ENCODE measurements around the gene CARD19.
"Not testable (repeated sequence)": the region's sequence is repeated elsewhere in the genome, so short reads cannot be mapped to it uniquely, and the experiment has no call there.

The CARD19 gene

GRCh38 chr9:93143830-93144530, 48.0 kb downstream of the CARD19 start:
- H3K9ac ChIP-seq (ENCODE audit: low read depth in 1 of 2, low read length in 2 of 2): no peak overlapping the region
- no peaks in the 10 kb centered on the region for H3K9me3 ChIP-seq (ENCODE audit: control insufficient read depth in 1 of 2, low read length in 2 of 2)
- no peak overlapping the region for H3K27ac ChIP-seq (ENCODE audit: low read depth, low read length)
- H3K27me3 ChIP-seq (ENCODE audit: control insufficient read depth in 1 of 2, insufficient read depth in 2 of 2, low read length in 2 of 2): no peaks in the 10 kb centered on the region
- no peaks in the 10 kb centered on the region for H3K36me3 ChIP-seq (ENCODE audit: control insufficient read depth in 1 of 2, insufficient read depth in 2 of 2, low read length in 2 of 2)
- H3K4me3 ChIP-seq (ENCODE audit: low read depth in 1 of 2, low read length in 2 of 2): no peak overlapping the region
- H3K4me1 ChIP-seq (ENCODE audit: control insufficient read depth in 1 of 2, insufficient read depth in 2 of 2, low read length in 2 of 2): peaks cover 5 to 8% of the 10 kb centered on the region in 2 donors

GRCh38 chr9:93146696-93147095, 50.7 kb downstream of the CARD19 start:
- not testable (repeated sequence) for H3K9ac ChIP-seq (ENCODE audit: low read depth in 1 of 2, low read length in 2 of 2); H3K27ac ChIP-seq (ENCODE audit: low read depth, low read length); H3K27me3 ChIP-seq (ENCODE audit: control insufficient read depth in 1 of 2, insufficient read depth in 2 of 2, low read length in 2 of 2); H3K36me3 ChIP-seq (ENCODE audit: control insufficient read depth in 1 of 2, insufficient read depth in 2 of 2, low read length in 2 of 2); H3K9me3 ChIP-seq (ENCODE audit: control insufficient read depth in 1 of 2, low read length in 2 of 2); H3K4me3 ChIP-seq (ENCODE audit: low read depth in 1 of 2, low read length in 2 of 2); H3K4me1 ChIP-seq (ENCODE audit: control insufficient read depth in 1 of 2, insufficient read depth in 2 of 2, low read length in 2 of 2)

DNA sequence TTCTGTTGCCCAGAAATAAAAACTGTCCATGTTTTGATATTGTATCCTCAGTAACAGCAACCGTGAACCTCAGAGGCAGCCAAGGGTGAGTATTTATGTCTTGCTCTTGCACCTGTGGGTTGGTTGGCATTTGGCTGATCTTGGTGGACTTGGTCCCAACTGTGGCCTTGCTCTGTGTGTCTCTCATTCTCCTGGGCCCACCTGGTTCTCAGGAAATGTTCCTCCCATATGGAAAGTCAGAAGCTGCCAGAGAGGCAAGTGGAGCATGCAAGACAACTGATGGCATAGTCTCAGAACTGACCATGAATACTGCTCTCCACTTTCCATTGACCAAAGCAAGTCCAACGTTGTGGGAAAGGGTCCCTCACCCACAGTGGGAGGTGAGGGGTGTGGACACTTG, 51.6 kb downstream of the CARD19 start:
- H3K27me3 ChIP-seq (ENCODE audit: control insufficient read depth in 1 of 2, insufficient read depth in 2 of 2, low read length in 2 of 2): no peaks in the 10 kb centered on the region
- no peak overlapping the region for H3K9ac ChIP-seq (ENCODE audit: low read depth in 1 of 2, low read length in 2 of 2)
- no peaks in the 10 kb centered on the region for H3K9me3 ChIP-seq (ENCODE audit: control insufficient read depth in 1 of 2, low read length in 2 of 2)
- H3K4me3 ChIP-seq (ENCODE audit: low read depth in 1 of 2, low read length in 2 of 2): no peak overlapping the region
- H3K27ac ChIP-seq (ENCODE audit: low read depth, low read length): no peak overlapping the region
- no peaks in the 10 kb centered on the region for H3K36me3 ChIP-seq (ENCODE audit: control insufficient read depth in 1 of 2, insufficient read depth in 2 of 2, low read length in 2 of 2)
- H3K4me1 ChIP-seq (ENCODE audit: control insufficient read depth in 1 of 2, insufficient read depth in 2 of 2, low read length in 2 of 2): peaks cover 5 to 8% of the 10 kb centered on the region in 2 donors

- H3K4me1 ChIP-seq (ENCODE audit: control insufficient read depth in 1 of 2, insufficient read depth in 2 of 2, low read length in 2 of 2): peaks cover 4 to 8% of the 10 kb centered on the region in 2 donors
- H3K4me3 ChIP-seq (ENCODE audit: low read depth in 1 of 2, low read length in 2 of 2): no peak overlapping the region
- no peak overlapping the region for H3K27ac ChIP-seq (ENCODE audit: low read depth, low read length)
- H3K27me3 ChIP-seq (ENCODE audit: control insufficient read depth in 1 of 2, insufficient read depth in 2 of 2, low read length in 2 of 2): no peaks in the 10 kb centered on the region
- no peak overlapping the region for H3K9ac ChIP-seq (ENCODE audit: low read depth in 1 of 2, low read length in 2 of 2)
- H3K9me3 ChIP-seq (ENCODE audit: control insufficient read depth in 1 of 2, low read length in 2 of 2): no peaks in the 10 kb centered on the region
- no peaks in the 10 kb centered on the region for H3K36me3 ChIP-seq (ENCODE audit: control insufficient read depth in 1 of 2, insufficient read depth in 2 of 2, low read length in 2 of 2)
These were observed 52.7 kb downstream of the CARD19 start for GRCh38 chr9:93148721-93149120.

GRCh38 chr9:93149361-93149760, 53.3 kb downstream of the CARD19 start:
- H3K27ac ChIP-seq (ENCODE audit: low read depth, low read length): no peak overlapping the region
- H3K9me3 ChIP-seq (ENCODE audit: control insufficient read depth in 1 of 2, low read length in 2 of 2): no peaks in the 10 kb centered on the region
- H3K9ac ChIP-seq (ENCODE audit: low read depth in 1 of 2, low read length in 2 of 2): no peak overlapping the region
- H3K36me3 ChIP-seq (ENCODE audit: control insufficient read depth in 1 of 2, insufficient read depth in 2 of 2, low read length in 2 of 2): no peaks in the 10 kb centered on the region
- no peaks in the 10 kb centered on the region for H3K27me3 ChIP-seq (ENCODE audit: control insufficient read depth in 1 of 2, insufficient read depth in 2 of 2, low read length in 2 of 2)
- peaks cover 0 to 1% of the 10 kb centered on the region in 2 donors for H3K4me1 ChIP-seq (ENCODE audit: control insufficient read depth in 1 of 2, insufficient read depth in 2 of 2, low read length in 2 of 2)
- H3K4me3 ChIP-seq (ENCODE audit: low read depth in 1 of 2, low read length in 2 of 2): no peak overlapping the region

DNA sequence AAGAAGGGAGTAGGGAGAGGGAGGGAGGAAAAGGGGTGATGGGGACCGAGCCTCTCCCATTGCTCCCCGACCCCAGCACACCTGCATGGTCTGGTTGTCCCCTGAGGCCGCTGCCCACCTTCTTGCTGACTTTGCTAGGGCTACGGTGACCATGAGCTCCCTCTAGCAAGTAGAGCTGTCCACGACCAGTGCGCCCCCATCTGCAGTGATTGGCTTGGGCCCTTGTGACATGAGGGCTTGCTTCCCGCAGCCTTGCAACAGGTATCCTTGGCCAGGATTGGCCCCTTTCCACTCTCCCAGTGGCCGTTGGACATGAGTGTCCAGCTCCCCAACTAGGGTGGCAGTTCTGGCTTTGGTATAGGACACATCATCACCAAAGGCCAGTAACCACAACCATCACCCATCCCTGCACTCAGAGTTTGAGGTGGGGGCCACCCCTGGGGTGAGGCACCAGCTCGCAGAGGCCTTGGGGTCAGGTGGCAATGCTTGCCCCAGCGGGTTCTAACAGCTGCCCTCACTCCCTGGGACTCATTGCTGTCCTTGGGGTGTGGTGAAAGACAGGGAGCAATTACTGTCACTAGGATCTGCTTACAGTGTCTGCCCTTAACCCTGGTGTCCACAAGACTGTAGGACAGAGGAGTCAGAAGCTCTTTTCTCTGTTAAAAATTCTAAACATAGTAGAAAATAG, 55.2 kb downstream of the CARD19 start:
- no peaks in the 10 kb centered on the region for H3K9me3 ChIP-seq (ENCODE audit: control insufficient read depth in 1 of 2, low read length in 2 of 2)
- H3K36me3 ChIP-seq (ENCODE audit: control insufficient read depth in 1 of 2, insufficient read depth in 2 of 2, low read length in 2 of 2): no peaks in the 10 kb centered on the region
- no peaks in the 10 kb centered on the region for H3K4me1 ChIP-seq (ENCODE audit: control insufficient read depth in 1 of 2, insufficient read depth in 2 of 2, low read length in 2 of 2)
- H3K4me3 ChIP-seq (ENCODE audit: low read depth in 1 of 2, low read length in 2 of 2): no peak overlapping the region
- no peaks in the 10 kb centered on the region for H3K27me3 ChIP-seq (ENCODE audit: control insufficient read depth in 1 of 2, insufficient read depth in 2 of 2, low read length in 2 of 2)
- no peak overlapping the region for H3K9ac ChIP-seq (ENCODE audit: low read depth in 1 of 2, low read length in 2 of 2)
- H3K27ac ChIP-seq (ENCODE audit: low read depth, low read length): no peak overlapping the region

DNA sequence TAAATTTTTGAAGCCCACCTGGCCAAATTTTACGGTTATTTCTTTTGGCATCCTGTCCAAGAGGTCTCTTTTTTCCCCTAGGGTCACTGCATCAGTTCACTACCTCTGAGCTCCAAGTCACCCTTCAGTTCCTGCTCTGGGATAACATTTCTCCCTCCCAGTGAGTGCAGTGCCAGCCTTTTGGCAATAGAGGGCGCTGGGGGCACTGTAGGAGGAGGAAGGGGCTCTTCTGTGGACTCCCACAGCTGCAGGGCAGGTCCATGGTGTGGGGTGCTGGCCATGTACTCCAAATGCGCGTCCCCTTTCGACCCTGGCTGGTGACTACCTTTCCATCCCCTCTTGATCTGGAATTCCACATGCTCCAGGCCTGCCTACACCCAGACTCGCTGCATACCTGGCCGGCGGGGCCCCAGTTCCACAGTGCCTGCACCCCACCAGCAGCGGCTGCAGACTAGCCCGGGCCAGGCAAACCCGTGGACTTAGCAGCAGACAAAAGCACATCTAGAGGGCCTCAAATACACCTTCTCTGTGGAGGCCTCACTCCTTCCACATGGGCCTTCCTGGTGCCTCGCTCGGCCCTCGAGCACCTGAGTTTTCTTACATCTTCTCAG, 58.4 kb downstream of the CARD19 start:
- no peak overlapping the region for H3K27ac ChIP-seq (ENCODE audit: low read depth, low read length)
- H3K27me3 ChIP-seq (ENCODE audit: control insufficient read depth in 1 of 2, insufficient read depth in 2 of 2, low read length in 2 of 2): no peaks in the 10 kb centered on the region
- H3K36me3 ChIP-seq (ENCODE audit: control insufficient read depth in 1 of 2, insufficient read depth in 2 of 2, low read length in 2 of 2): no peaks in the 10 kb centered on the region
- no peaks in the 10 kb centered on the region for H3K4me1 ChIP-seq (ENCODE audit: control insufficient read depth in 1 of 2, insufficient read depth in 2 of 2, low read length in 2 of 2)
- H3K4me3 ChIP-seq (ENCODE audit: low read depth in 1 of 2, low read length in 2 of 2): no peak overlapping the region
- H3K9me3 ChIP-seq (ENCODE audit: control insufficient read depth in 1 of 2, low read length in 2 of 2): no peaks in the 10 kb centered on the region
- H3K9ac ChIP-seq (ENCODE audit: low read depth in 1 of 2, low read length in 2 of 2): no peak overlapping the region

DNA sequence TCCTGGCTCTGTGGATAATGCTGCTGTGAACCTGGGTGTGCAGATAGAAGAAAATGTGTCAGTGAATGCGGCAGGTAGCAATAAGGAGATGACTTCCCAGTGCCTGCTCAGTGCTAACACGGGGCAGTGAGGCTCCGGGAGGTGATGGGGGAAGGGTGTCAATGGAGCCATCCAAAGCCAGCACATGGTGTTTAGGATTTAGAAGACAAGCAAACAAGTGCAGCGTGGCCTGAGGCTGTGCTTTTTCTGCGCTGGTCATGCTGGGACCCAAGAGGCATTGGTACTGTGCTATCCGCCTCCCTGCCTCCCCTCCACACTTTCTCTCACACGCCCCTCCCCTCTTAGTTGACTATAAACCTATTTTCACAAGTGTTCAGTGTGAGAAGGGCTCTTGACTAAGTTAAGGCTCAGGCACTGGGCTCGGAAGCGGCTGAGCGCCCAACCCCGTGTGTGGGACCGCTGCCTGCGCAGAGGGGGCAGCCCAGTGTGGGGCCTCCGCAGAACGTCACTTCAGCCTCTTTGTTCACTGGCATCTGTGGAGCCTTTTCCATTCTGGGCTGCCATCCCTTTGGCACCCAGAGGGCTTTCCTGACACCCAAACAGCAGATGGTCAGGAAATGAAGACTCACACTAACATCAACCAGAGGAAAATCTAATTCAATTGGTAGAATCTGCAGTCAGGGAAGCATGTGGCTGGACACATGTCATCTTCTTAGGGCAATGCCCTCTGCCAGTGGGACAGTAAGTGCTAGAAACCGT, 59.9 kb downstream of the CARD19 start:
- Histone ChIP-seq H3K4me1 (ENCODE audit: control insufficient read depth in 1 of 2, insufficient read depth in 2 of 2, low read length in 2 of 2) (no peaks in the 10 kb centered on the region), H3K9ac (ENCODE audit: low read depth in 1 of 2, low read length in 2 of 2) (no peak overlapping the region), H3K9me3 (ENCODE audit: control insufficient read depth in 1 of 2, low read length in 2 of 2) (no peaks in the 10 kb centered on the region), H3K27me3 (ENCODE audit: control insufficient read depth in 1 of 2, insufficient read depth in 2 of 2, low read length in 2 of 2) (no peaks in the 10 kb centered on the region), H3K4me3 (ENCODE audit: low read depth in 1 of 2, low read length in 2 of 2) (no peak overlapping the region), H3K36me3 (ENCODE audit: control insufficient read depth in 1 of 2, insufficient read depth in 2 of 2, low read length in 2 of 2) (no peaks in the 10 kb centered on the region), H3K27ac (ENCODE audit: low read depth, low read length) (no peak overlapping the region)

DNA sequence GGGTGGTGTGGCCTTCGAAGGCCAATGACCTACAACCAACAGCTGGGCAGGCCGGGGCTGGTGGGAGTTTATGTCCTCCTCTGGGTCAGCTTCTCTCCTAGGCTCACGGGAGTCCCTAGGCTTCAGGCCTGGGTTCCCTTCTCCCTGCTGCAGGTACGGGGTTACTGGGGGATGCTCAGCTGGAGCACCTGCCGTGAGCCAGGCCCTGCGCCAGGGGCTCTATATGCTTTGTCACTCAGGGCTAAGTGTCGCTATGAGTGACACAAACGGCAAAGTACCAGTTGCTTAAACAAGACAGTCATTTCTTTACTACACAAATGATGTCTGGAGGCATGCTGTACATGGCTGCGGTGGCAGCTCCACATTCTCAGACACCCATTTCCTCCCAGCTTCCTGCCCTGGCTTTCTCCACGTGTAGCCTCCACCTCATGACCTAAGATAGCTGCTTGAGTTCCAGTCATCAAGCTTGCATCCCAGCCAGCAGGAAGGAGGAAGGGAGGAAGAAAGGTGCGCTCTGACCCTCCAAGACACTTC, 60.5 kb downstream of the CARD19 start:
- H3K4me3 ChIP-seq (ENCODE audit: low read depth in 1 of 2, low read length in 2 of 2): no peak overlapping the region
- H3K36me3 ChIP-seq (ENCODE audit: control insufficient read depth in 1 of 2, insufficient read depth in 2 of 2, low read length in 2 of 2): no peaks in the 10 kb centered on the region
- H3K9me3 ChIP-seq (ENCODE audit: control insufficient read depth in 1 of 2, low read length in 2 of 2): no peaks in the 10 kb centered on the region
- H3K9ac ChIP-seq (ENCODE audit: low read depth in 1 of 2, low read length in 2 of 2): no peak overlapping the region
- no peaks in the 10 kb centered on the region for H3K27me3 ChIP-seq (ENCODE audit: control insufficient read depth in 1 of 2, insufficient read depth in 2 of 2, low read length in 2 of 2)
- no peak overlapping the region for H3K27ac ChIP-seq (ENCODE audit: low read depth, low read length)
- no peaks in the 10 kb centered on the region for H3K4me1 ChIP-seq (ENCODE audit: control insufficient read depth in 1 of 2, insufficient read depth in 2 of 2, low read length in 2 of 2)

All from duodenal mucosa (tissue), 2 donors.